Hepatocyte (in vitro differentiated cells): Measurements from ENCODE around the gene ZNF804A.

Experiments
- CTCF ChIP-seq: fragments of 200-600 bp; sonication (generic); IDR thresholded peaks from 2 replicates; pipeline ENCODE4 v1.5.1; 2016; ENCODE audit warnings: antibody characterized with exemption, mild to moderate bottlenecking; ENCODE audit not compliant: poor library complexity
- EZH2 ChIP-seq: fragments of 200-600 bp; sonication (generic); IDR thresholded peaks from 2 replicates; pipeline ENCODE4 v1.6.1; 2016; ENCODE audit warnings: antibody characterized with exemption, mild to moderate bottlenecking, borderline replicate concordance

- TF ChIP-seq CTCF (no peak), EZH2 (no peak)
Observed at GRCh38 chr2:184799379-184799778, 201.1 kb downstream of the ZNF804A start.
